NCI-H82 (cell line): ENCODE results near the gene SLC8A2.

ENCODE experiments used
- DNase-seq: peaks from one replicate; lab custom pipeline; 2025; lab: John Stamatoyannopoulos, UW

SLC8A2 gene

GRCh38 chr19:47381121-47381520, 90.6 kb downstream of the SLC8A2 start:
- no peak for DNase-seq

- no peak for DNase-seq
These were observed 91.1 kb downstream of the SLC8A2 start for GRCh38 chr19:47380559-47380958.

- DNase-seq, result peak; percentile 71
These were observed 92.2 kb downstream of the SLC8A2 start for GRCh38 chr19:47379381-47379938.

GRCh38 chr19:47378246-47378645, 93.4 kb downstream of the SLC8A2 start:
- no peak for DNase-seq
